IPS-20b (cell line): ENCODE data around the gene SNX9.
"Not testable (repeated sequence)": the region's sequence is repeated elsewhere in the genome, so short reads cannot be mapped to it uniquely, and the experiment has no call there.

Experiments used
- H3K27ac ChIP-seq: one replicate; pipeline ENCODE4 v1.5.1; 2013; ENCODE audit warnings: low read length
- H3K27me3 ChIP-seq: 2 replicates; pipeline ENCODE4 v1.6.1; 2013; ENCODE audit warnings: mild to moderate bottlenecking, low read length, inconsistent platforms; ENCODE audit not compliant: insufficient read depth
- H3K36me3 ChIP-seq: 2 replicates; pipeline ENCODE4 v1.6.1; 2013; ENCODE audit warnings: low read depth, mild to moderate bottlenecking, inconsistent platforms, low read length, moderate library complexity; ENCODE audit not compliant: insufficient read depth
- H3K4me1 ChIP-seq: 2 replicates; pipeline ENCODE4 v1.6.1; 2013; ENCODE audit warnings: mild to moderate bottlenecking, control low read depth, inconsistent platforms, low read length, moderate library complexity; ENCODE audit not compliant: insufficient read depth
- H3K4me3 ChIP-seq: 2 replicates; pipeline ENCODE4 v1.5.1; 2013; ENCODE audit warnings: mild to moderate bottlenecking, low read length, inconsistent platforms
- H3K9ac ChIP-seq: 2 replicates; pipeline ENCODE4 v1.6.1; 2013; ENCODE audit warnings: low read depth, mild to moderate bottlenecking, inconsistent platforms, low read length, moderate library complexity
- H3K9me3 ChIP-seq: 2 replicates; pipeline ENCODE4 v1.6.1; 2013; ENCODE audit warnings: mild to moderate bottlenecking, low read depth, low read length, inconsistent platforms; ENCODE audit not compliant: insufficient read depth

Gene SNX9

GRCh38 chr6:157941101-157941863, 118.2 kb downstream of the SNX9 start:
- no peaks in the 10 kb centered on the region for H3K4me1 ChIP-seq
- no peaks in the 10 kb centered on the region for H3K9me3 ChIP-seq
- no peaks in the 10 kb centered on the region for H3K27me3 ChIP-seq
- H3K27ac ChIP-seq = no peak overlapping the region
- H3K4me3 ChIP-seq = no peak overlapping the region
- H3K36me3 ChIP-seq = peaks cover 90% of the 10 kb centered on the region
- H3K9ac ChIP-seq = no peak overlapping the region

- Histone ChIP-seq H3K27me3 (no peaks in the 10 kb centered on the region), H3K9me3 (no peaks in the 10 kb centered on the region), H3K27ac (no peak overlapping the region), H3K4me3 (no peak overlapping the region), H3K36me3 (peaks cover 79% of the 10 kb centered on the region), H3K4me1 (no peaks in the 10 kb centered on the region), H3K9ac (no peak overlapping the region)
Observed at GRCh38 chr6:157942351-157942750, 119.3 kb downstream of the SNX9 start.

- Histone ChIP-seq H3K27me3 (no peaks in the 10 kb centered on the region), H3K9ac (no peak overlapping the region), H3K9me3 (no peaks in the 10 kb centered on the region), H3K36me3 (peaks cover 69% of the 10 kb centered on the region), H3K27ac (no peak overlapping the region), H3K4me1 (no peaks in the 10 kb centered on the region), H3K4me3 (no peak overlapping the region)
Observed at GRCh38 chr6:157943249-157943963, 120.4 kb downstream of the SNX9 start.

- Histone ChIP-seq H3K9ac (no peak overlapping the region), H3K27ac (no peak overlapping the region), H3K9me3 (no peaks in the 10 kb centered on the region), H3K36me3 (peaks cover 64% of the 10 kb centered on the region), H3K4me3 (no peak overlapping the region), H3K4me1 (no peaks in the 10 kb centered on the region), H3K27me3 (no peaks in the 10 kb centered on the region)
Observed at GRCh38 chr6:157943964-157944283, 120.9 kb downstream of the SNX9 start.

- Histone ChIP-seq H3K36me3 (peaks cover 51% of the 10 kb centered on the region), H3K27ac (no peak overlapping the region), H3K9ac (no peak overlapping the region), H3K4me3 (no peak overlapping the region), H3K27me3 (no peaks in the 10 kb centered on the region), H3K9me3 (no peaks in the 10 kb centered on the region; the same call in 1 of the 2 replicates), H3K4me1 (no peaks in the 10 kb centered on the region)
Observed at GRCh38 chr6:157944983-157945931, 122.2 kb downstream of the SNX9 start.

- no peak overlapping the region for H3K4me3 ChIP-seq
- peaks cover 44% of the 10 kb centered on the region for H3K36me3 ChIP-seq
- H3K4me1 ChIP-seq = no peaks in the 10 kb centered on the region
- H3K9me3 ChIP-seq = no peaks in the 10 kb centered on the region; the same call in 1 of the 2 replicates
- no peak overlapping the region for H3K9ac ChIP-seq
- H3K27me3 ChIP-seq = no peaks in the 10 kb centered on the region
- no peak overlapping the region for H3K27ac ChIP-seq
Observed at GRCh38 chr6:157946053-157946617, 123.1 kb downstream of the SNX9 start.

GRCh38 chr6:157946865-157947532, 124.0 kb downstream of the SNX9 start:
- peaks cover 36% of the 10 kb centered on the region for H3K36me3 ChIP-seq

GRCh38 chr6:157950899-157951298, 127.9 kb downstream of the SNX9 start:
- not testable (repeated sequence) for H3K36me3 ChIP-seq, H3K4me1 ChIP-seq, H3K27me3 ChIP-seq

More at GRCh38 chr6:157946865-157947532, 124.0 kb downstream of the SNX9 start:
- Histone ChIP-seq H3K9me3 (no peaks in the 10 kb centered on the region; the same call in 1 of the 2 replicates), H3K4me1 (no peaks in the 10 kb centered on the region), H3K9ac (no peak overlapping the region), H3K27ac (no peak overlapping the region), H3K4me3 (no peak overlapping the region), H3K27me3 (no peaks in the 10 kb centered on the region)

GRCh38 chr6:157951828-157952227, 128.8 kb downstream of the SNX9 start:
- Histone ChIP-seq H3K9ac (no peak overlapping the region), H3K9me3 (no peaks in the 10 kb centered on the region; the same call in 1 of the 2 replicates), H3K4me3 (no peak overlapping the region), H3K4me1 (no peaks in the 10 kb centered on the region), H3K27me3 (no peaks in the 10 kb centered on the region), H3K36me3 (no peaks in the 10 kb centered on the region), H3K27ac (no peak overlapping the region)

More at GRCh38 chr6:157950899-157951298, 127.9 kb downstream of the SNX9 start:
- not testable (repeated sequence) for H3K9ac ChIP-seq, H3K9me3 ChIP-seq, H3K4me3 ChIP-seq, H3K27ac ChIP-seq

GRCh38 chr6:157952861-157953351, 129.9 kb downstream of the SNX9 start:
- Histone ChIP-seq H3K9me3 (no peaks in the 10 kb centered on the region; the same call in 1 of the 2 replicates), H3K9ac (no peak overlapping the region), H3K4me1 (no peaks in the 10 kb centered on the region), H3K36me3 (no peaks in the 10 kb centered on the region), H3K27ac (no peak overlapping the region), H3K27me3 (no peaks in the 10 kb centered on the region), H3K4me3 (no peak overlapping the region)
